ENCODE measurements around the gene PIGW. TPM values are rescaled to one million over a fixed set of nuclear protein-coding genes. Genes with fewer than 3 reads are reported as not detected.

Gene PIGW
- total RNA-seq, 1 experiment from 2014 or later, result 6.7 TPM

GRCh38 chr17:36545077-36545464 lies 10.3 kb downstream of the PIGW start:
- Histone ChIP-seq H4K20me1 (ENCODE audit: insufficient read depth, low read depth, low read length) (peaks cover 6% of the 10 kb centered on the region; the same call in 1 of the 2 replicates), H3K36me3 (ENCODE audit: insufficient read depth, low read length) (peaks cover 13% of the 10 kb centered on the region; the same call in 1 of the 2 replicates), H3K4me1 (ENCODE audit: low read length) (peaks cover 37% of the 10 kb centered on the region), H3K9ac (ENCODE audit: low read length) (peak overlapping the region; percentile 100), H3K27ac (ENCODE audit: low read length) (peak overlapping the region; percentile 91), H3K4me2 (ENCODE audit: low read depth, low read length, poor library complexity, severe bottlenecking) (peak overlapping the region; percentile 82), H2AFZ (ENCODE audit: low read length) (0 out of 2 replicates have a peak overlapping the region, but pooled peaks have one; percentile 40), H3K9me3 (ENCODE audit: low read length) (no peaks in the 10 kb centered on the region), H3K79me2 (ENCODE audit: low read length) (peaks cover 62% of the 10 kb centered on the region), H3K4me3 (ENCODE audit: low read length) (peak overlapping the region; percentile 100), H3K9me2 (replicated peaks; ENCODE audit: insufficient read depth, low read length) (no peaks in the 10 kb centered on the region), H3K27me3 (ENCODE audit: low read length) (no peaks in the 10 kb centered on the region)
- no peak for DNase-seq

GRCh38 chr17:36545465-36546417 lies 11.0 kb downstream of the PIGW start:
- Histone ChIP-seq H3K9me3 (ENCODE audit: low read length) (no peaks in the 10 kb centered on the region), H3K36me3 (ENCODE audit: insufficient read depth, low read length) (peaks cover 13% of the 10 kb centered on the region; the same call in 1 of the 2 replicates), H3K9me2 (replicated peaks; ENCODE audit: insufficient read depth, low read length) (no peaks in the 10 kb centered on the region), H3K27ac (ENCODE audit: low read length) (peak overlapping the region; percentile 93), H3K9ac (ENCODE audit: low read length) (peak overlapping the region; percentile 88), H2AFZ (ENCODE audit: low read length) (no peak overlapping the region), H3K27me3 (ENCODE audit: low read length) (no peaks in the 10 kb centered on the region), H3K4me1 (ENCODE audit: low read length) (peaks cover 44% of the 10 kb centered on the region), H4K20me1 (ENCODE audit: insufficient read depth, low read depth, low read length) (peaks cover 11% of the 10 kb centered on the region; the same call in 1 of the 2 replicates), H3K4me2 (ENCODE audit: low read depth, low read length, poor library complexity, severe bottlenecking) (peak overlapping the region; percentile 76), H3K79me2 (ENCODE audit: low read length) (peaks cover 68% of the 10 kb centered on the region), H3K4me3 (ENCODE audit: low read length) (peak overlapping the region; percentile 85)
- peak; percentile 98 for DNase-seq

GRCh38 chr17:36546418-36547093 lies 11.8 kb downstream of the PIGW start:
- H3K9me2 ChIP-seq (replicated peaks; ENCODE audit: insufficient read depth, low read length), result no peaks in the 10 kb centered on the region
- no peak overlapping the region for H2AFZ ChIP-seq (ENCODE audit: low read length)
- H3K27ac ChIP-seq (ENCODE audit: low read length), result peak overlapping the region; percentile 93
- peaks cover 49% of the 10 kb centered on the region for H3K4me1 ChIP-seq (ENCODE audit: low read length)
- peak overlapping the region; percentile 76 for H3K4me2 ChIP-seq (ENCODE audit: low read depth, low read length, poor library complexity, severe bottlenecking)
- peaks cover 76% of the 10 kb centered on the region for H3K79me2 ChIP-seq (ENCODE audit: low read length)
- peak overlapping the region; percentile 88 for H3K9ac ChIP-seq (ENCODE audit: low read length)
- H3K9me3 ChIP-seq (ENCODE audit: low read length), result no peaks in the 10 kb centered on the region
- peak; percentile 79 for DNase-seq
- H3K27me3 ChIP-seq (ENCODE audit: low read length), result no peaks in the 10 kb centered on the region
- peak overlapping the region; percentile 85 for H3K4me3 ChIP-seq (ENCODE audit: low read length)
- peaks cover 11% of the 10 kb centered on the region; the same call in 1 of the 2 replicates for H4K20me1 ChIP-seq (ENCODE audit: insufficient read depth, low read depth, low read length)
- H3K36me3 ChIP-seq (ENCODE audit: insufficient read depth, low read length), result peaks cover 13% of the 10 kb centered on the region; the same call in 1 of the 2 replicates

GRCh38 chr17:36547776-36548175 lies 13.0 kb downstream of the PIGW start:
- no peak for DNase-seq
- no peaks in the 10 kb centered on the region for H3K9me3 ChIP-seq (ENCODE audit: low read length)
- peaks cover 87% of the 10 kb centered on the region for H3K79me2 ChIP-seq (ENCODE audit: low read length)
- H3K4me3 ChIP-seq (ENCODE audit: low read length), result peak overlapping the region; percentile 85
- H3K36me3 ChIP-seq (ENCODE audit: insufficient read depth, low read length), result peaks cover 17% of the 10 kb centered on the region; the same call in 1 of the 2 replicates
- peak overlapping the region; percentile 76 for H3K4me2 ChIP-seq (ENCODE audit: low read depth, low read length, poor library complexity, severe bottlenecking)
- no peaks in the 10 kb centered on the region for H3K9me2 ChIP-seq (replicated peaks; ENCODE audit: insufficient read depth, low read length)
- peaks cover 11% of the 10 kb centered on the region; the same call in 1 of the 2 replicates for H4K20me1 ChIP-seq (ENCODE audit: insufficient read depth, low read depth, low read length)
- peak overlapping the region; percentile 88 for H3K9ac ChIP-seq (ENCODE audit: low read length)
- H3K4me1 ChIP-seq (ENCODE audit: low read length), result peaks cover 59% of the 10 kb centered on the region
- no peak overlapping the region for H2AFZ ChIP-seq (ENCODE audit: low read length)
- no peaks in the 10 kb centered on the region for H3K27me3 ChIP-seq (ENCODE audit: low read length)
- peak overlapping the region; percentile 93 for H3K27ac ChIP-seq (ENCODE audit: low read length)

GRCh38 chr17:36550491-36551417 lies 16.0 kb downstream of the PIGW start:
- no peak overlapping the region for H2AFZ ChIP-seq (ENCODE audit: low read length)
- no peaks in the 10 kb centered on the region for H3K9me3 ChIP-seq (ENCODE audit: low read length)
- H3K9ac ChIP-seq (ENCODE audit: low read length), result peak overlapping the region; percentile 22; the same call in 1 of the 2 replicates
- peak overlapping the region; percentile 29; the same call in 1 of the 2 replicates for H3K4me3 ChIP-seq (ENCODE audit: low read length)
- DNase-seq, result peak; percentile 68
- peaks cover 80% of the 10 kb centered on the region for H3K4me1 ChIP-seq (ENCODE audit: low read length)
- H4K20me1 ChIP-seq (ENCODE audit: insufficient read depth, low read depth, low read length), result peaks cover 19% of the 10 kb centered on the region
- H3K27ac ChIP-seq (ENCODE audit: low read length), result peak overlapping the region; percentile 86
- peak overlapping the region; percentile 53 for H3K4me2 ChIP-seq (ENCODE audit: low read depth, low read length, poor library complexity, severe bottlenecking)
- H3K79me2 ChIP-seq (ENCODE audit: low read length), result peaks cover 98% of the 10 kb centered on the region
- peaks cover 20% of the 10 kb centered on the region; the same call in 1 of the 2 replicates for H3K36me3 ChIP-seq (ENCODE audit: insufficient read depth, low read length)
- no peaks in the 10 kb centered on the region for H3K9me2 ChIP-seq (replicated peaks; ENCODE audit: insufficient read depth, low read length)
- H3K27me3 ChIP-seq (ENCODE audit: low read length), result no peaks in the 10 kb centered on the region

- Histone ChIP-seq H3K9me2 (replicated peaks; ENCODE audit: insufficient read depth, low read length) (no peaks in the 10 kb centered on the region), H4K20me1 (ENCODE audit: insufficient read depth, low read depth, low read length) (peaks cover 25% of the 10 kb centered on the region), H3K36me3 (ENCODE audit: insufficient read depth, low read length) (peaks cover 28% of the 10 kb centered on the region), H3K4me2 (ENCODE audit: low read depth, low read length, poor library complexity, severe bottlenecking) (no peak overlapping the region), H3K4me1 (ENCODE audit: low read length) (peaks cover 66% of the 10 kb centered on the region), H2AFZ (ENCODE audit: low read length) (no peak overlapping the region), H3K4me3 (ENCODE audit: low read length) (no peak overlapping the region), H3K27ac (ENCODE audit: low read length) (no peak overlapping the region), H3K9me3 (ENCODE audit: low read length) (no peaks in the 10 kb centered on the region), H3K27me3 (ENCODE audit: low read length) (no peaks in the 10 kb centered on the region), H3K79me2 (ENCODE audit: low read length) (peaks cover 94% of the 10 kb centered on the region), H3K9ac (ENCODE audit: low read length) (no peak overlapping the region)
- DNase-seq, result no peak
These were observed 18.7 kb downstream of the PIGW start for GRCh38 chr17:36553459-36553858.

GRCh38 chr17:36566081-36566480 lies 31.3 kb downstream of the PIGW start:
- Histone ChIP-seq H3K4me1 (ENCODE audit: low read length) (no peaks in the 10 kb centered on the region), H3K27me3 (ENCODE audit: low read length) (no peaks in the 10 kb centered on the region), H3K4me2 (ENCODE audit: low read depth, low read length, poor library complexity, severe bottlenecking) (no peak overlapping the region), H2AFZ (ENCODE audit: low read length) (no peak overlapping the region), H3K9me3 (ENCODE audit: low read length) (no peaks in the 10 kb centered on the region), H3K27ac (ENCODE audit: low read length) (no peak overlapping the region), H4K20me1 (ENCODE audit: insufficient read depth, low read depth, low read length) (peaks cover 10% of the 10 kb centered on the region; the same call in 1 of the 2 replicates), H3K9ac (ENCODE audit: low read length) (no peak overlapping the region), H3K9me2 (replicated peaks; ENCODE audit: insufficient read depth, low read length) (no peaks in the 10 kb centered on the region), H3K4me3 (ENCODE audit: low read length) (no peak overlapping the region), H3K79me2 (ENCODE audit: low read length) (peaks cover 80% of the 10 kb centered on the region), H3K36me3 (ENCODE audit: insufficient read depth, low read length) (peaks cover 53% of the 10 kb centered on the region)
- no peak for DNase-seq

All from Karpas-422 (cell line).